Measurements from ENCODE around the gene MAPT. TPM values are rescaled to one million over a fixed set of nuclear protein-coding genes. Genes with fewer than 3 reads are reported as not detected.

The MAPT gene
- total RNA-seq, 1 experiment from 2014 or later = 3.1 TPM

DNA sequence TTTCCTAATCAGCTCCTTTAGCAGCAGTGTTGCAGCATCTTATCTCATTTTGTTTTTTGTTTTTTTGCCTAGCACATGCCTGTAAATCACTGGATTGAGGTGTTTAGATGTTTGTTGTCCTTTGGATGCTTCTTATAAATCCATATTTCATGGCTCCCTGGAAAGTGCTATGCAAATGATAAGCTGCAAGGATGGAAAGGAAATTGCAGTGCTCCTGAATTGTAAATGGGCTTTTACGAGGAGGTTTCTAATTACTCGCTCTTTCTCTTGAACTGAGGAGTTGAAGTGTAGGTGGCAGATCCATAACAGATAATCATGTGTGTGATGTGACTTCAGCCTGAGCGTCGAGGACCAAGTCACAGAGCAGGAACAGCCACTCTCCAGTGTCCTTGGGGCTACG lies 45.0 kb downstream of the MAPT start:
- Histone ChIP-seq H3K4me3 (ENCODE audit: insufficient read depth, low read depth, low read length) (no peak overlapping the region), H3K36me3 (replicated peaks; ENCODE audit: control insufficient read depth, insufficient read depth, low read length) (no peaks in the 10 kb centered on the region), H3K27me3 (ENCODE audit: control insufficient read depth, insufficient read depth, low read length) (no peaks in the 10 kb centered on the region)
- no peak for DNase-seq

DNA sequence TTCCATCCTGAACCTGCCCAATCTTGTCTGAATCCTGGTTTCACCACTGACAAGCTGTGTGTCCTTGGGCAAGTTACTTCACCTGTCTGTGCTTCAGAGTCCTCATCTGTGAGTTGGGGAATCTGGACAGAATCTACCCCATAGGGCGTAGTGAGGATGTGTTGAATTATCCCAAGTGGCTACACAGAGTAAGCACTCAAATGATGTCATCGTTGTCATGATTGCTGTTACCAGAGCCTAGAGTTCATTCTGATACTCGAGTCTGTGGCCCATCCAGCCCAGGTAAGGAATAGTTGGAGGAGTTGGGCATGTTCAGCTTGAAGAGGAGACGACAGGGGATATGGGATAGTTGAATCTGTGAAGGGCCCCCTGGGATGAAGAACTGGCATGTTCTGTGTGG lies 45.9 kb downstream of the MAPT start:
- no peak overlapping the region for H3K4me3 ChIP-seq (ENCODE audit: insufficient read depth, low read depth, low read length)
- no peaks in the 10 kb centered on the region for H3K27me3 ChIP-seq (ENCODE audit: control insufficient read depth, insufficient read depth, low read length)
- H3K36me3 ChIP-seq (replicated peaks; ENCODE audit: control insufficient read depth, insufficient read depth, low read length) = no peaks in the 10 kb centered on the region
- no peak for DNase-seq

DNA sequence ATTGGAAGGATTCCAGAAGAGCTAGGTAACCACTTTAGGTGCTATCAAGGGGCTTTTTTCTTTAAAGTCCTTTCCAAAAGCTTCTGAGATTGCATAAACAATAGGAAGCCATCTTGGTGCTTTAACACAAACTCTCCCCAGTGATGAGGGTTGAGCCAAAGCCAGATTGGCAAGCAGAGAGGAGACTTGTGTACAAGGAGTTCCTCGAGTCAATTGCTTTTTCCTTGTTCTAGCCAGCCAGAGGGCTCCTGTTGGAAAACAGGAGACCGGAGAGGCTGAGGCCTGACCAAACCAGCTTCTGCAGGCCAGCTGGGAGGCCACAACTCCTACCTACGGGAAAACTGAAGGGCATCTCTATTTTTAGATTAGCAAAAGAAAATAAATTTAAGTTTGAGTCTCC lies 46.5 kb downstream of the MAPT start:
- Histone ChIP-seq H3K36me3 (replicated peaks; ENCODE audit: control insufficient read depth, insufficient read depth, low read length) (no peaks in the 10 kb centered on the region), H3K4me3 (ENCODE audit: insufficient read depth, low read depth, low read length) (no peak overlapping the region), H3K27me3 (ENCODE audit: control insufficient read depth, insufficient read depth, low read length) (no peaks in the 10 kb centered on the region)
- no peak for DNase-seq

DNA sequence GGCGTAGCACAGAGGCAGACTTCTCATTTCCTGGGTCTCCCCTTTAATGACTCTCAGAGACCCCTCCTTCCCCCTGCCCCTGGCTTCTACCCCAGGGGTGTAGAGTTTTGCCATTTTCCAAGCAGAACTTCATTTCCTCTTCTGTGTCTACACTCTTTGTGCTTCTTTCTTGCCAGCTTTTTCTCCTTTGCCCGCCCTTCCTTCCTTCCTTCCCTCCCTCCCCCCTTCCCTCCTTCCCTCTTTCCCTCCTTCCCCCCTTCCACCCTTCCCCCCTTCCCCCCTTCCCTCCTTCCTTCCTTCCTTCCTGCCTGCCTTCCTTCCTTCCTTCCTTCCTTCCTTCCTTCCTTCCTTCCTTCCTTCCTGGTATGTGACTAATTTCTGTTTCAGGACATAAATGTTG lies 47.0 kb downstream of the MAPT start:
- no peaks in the 10 kb centered on the region for H3K36me3 ChIP-seq (replicated peaks; ENCODE audit: control insufficient read depth, insufficient read depth, low read length)
- DNase-seq = no peak
- H3K4me3 ChIP-seq (ENCODE audit: insufficient read depth, low read depth, low read length) = no peak overlapping the region
- no peaks in the 10 kb centered on the region for H3K27me3 ChIP-seq (ENCODE audit: control insufficient read depth, insufficient read depth, low read length)

DNA sequence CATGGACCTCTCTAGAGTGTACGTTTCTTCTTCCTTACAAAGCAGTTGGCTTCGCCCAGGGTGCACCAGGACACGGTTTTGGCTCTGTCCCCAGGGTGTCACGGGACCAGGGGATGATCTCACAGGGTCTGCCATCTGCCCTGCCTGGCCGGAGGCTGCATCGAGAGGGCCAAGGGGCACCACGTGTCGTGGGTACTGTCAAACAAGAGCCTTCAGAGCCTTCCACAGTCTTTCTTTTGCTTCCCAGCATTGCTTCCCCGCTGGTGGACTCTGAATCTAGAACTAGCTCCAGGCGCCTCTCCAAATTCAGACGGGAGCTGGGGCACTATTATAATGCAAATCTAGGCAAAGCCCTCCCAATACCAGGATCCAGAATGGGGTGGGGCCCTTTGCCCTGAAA lies 47.9 kb downstream of the MAPT start:
- H3K27me3 ChIP-seq (ENCODE audit: control insufficient read depth, insufficient read depth, low read length) = no peaks in the 10 kb centered on the region
- no peaks in the 10 kb centered on the region for H3K36me3 ChIP-seq (replicated peaks; ENCODE audit: control insufficient read depth, insufficient read depth, low read length)
- H3K4me3 ChIP-seq (ENCODE audit: insufficient read depth, low read depth, low read length) = no peak overlapping the region
- peak; percentile 73 for DNase-seq

DNA sequence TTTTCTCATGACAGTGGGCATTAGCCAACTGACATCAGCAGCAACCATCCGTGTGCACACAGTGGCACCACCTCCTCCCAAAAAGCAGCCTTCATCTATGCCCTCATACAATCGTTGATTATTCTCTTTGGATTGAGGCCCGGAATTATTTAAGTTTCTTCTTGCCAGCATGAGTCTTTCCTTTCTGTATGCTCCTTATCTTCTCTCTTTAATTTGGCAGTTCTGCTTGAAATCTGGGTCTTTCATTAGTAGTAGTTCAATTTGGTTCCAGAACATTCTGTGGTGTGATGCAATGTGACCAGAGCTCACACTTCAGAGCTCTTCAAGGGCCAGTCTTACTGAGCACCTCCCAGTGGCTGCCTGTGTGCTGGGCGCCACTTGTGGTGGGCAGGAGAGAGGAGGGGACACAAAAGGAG lies 52.5 kb downstream of the MAPT start:
- no peak for DNase-seq
- H3K4me3 ChIP-seq (ENCODE audit: insufficient read depth, low read depth, low read length) = no peak overlapping the region
- H3K36me3 ChIP-seq (replicated peaks; ENCODE audit: control insufficient read depth, insufficient read depth, low read length) = no peaks in the 10 kb centered on the region
- H3K27me3 ChIP-seq (ENCODE audit: control insufficient read depth, insufficient read depth, low read length) = peaks cover 8% of the 10 kb centered on the region

DNA sequence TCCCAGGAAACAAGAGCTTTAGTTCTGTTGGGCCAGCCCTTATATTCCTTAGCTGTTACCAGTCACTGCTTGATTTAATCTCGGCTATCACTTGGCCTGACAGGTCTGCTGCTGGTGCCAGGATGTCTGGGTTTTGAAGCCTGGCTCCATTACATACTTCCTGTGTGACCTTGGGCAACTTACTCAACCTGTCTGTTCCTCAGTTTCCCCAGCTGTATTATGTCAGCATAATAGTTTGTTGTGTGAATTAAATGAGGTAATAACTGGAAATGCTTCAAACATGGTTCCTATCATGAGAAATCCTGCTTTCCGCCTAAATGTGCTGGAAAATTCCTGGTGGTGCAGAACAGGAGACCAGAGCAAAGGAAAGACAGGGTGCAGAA lies 54.1 kb downstream of the MAPT start:
- no peak for DNase-seq
- Histone ChIP-seq H3K36me3 (replicated peaks; ENCODE audit: control insufficient read depth, insufficient read depth, low read length) (no peaks in the 10 kb centered on the region), H3K27me3 (ENCODE audit: control insufficient read depth, insufficient read depth, low read length) (peaks cover 8% of the 10 kb centered on the region), H3K4me3 (ENCODE audit: insufficient read depth, low read depth, low read length) (no peak overlapping the region)

DNA sequence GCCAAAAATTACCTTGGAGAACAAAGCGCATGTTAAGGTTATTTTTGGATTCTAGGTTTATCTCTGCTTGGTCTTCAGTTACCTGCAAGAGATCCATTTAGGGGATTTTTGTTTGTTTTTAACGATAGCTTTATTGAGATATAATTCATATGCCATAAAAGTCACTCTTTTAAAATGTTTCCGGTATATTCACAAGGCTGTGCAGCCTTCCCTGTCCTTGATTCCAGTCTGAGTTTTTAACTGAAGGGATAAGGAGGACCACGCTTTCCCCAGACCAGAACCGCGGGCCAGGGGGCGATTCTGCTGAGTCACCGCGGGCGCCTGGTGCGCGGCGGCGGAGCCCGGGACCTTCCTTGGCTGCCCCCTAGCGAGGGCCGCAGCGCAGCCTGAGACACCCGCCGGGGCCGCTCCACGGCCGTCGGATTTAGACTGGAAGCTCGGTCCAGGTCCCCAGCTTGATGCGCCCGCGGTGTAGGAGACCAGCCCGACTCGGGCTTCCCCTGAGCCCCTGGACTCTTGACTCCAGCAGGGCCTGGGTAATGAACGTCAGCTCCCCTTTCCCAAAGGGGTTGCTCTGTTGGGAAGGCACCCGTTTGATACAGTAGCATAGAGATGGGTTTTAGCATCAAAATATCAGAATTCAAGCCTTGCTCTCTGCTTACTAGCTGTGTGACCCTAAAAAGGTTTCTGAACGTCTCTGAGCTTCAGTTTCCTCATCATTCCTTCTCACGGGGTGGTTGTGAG lies 54.7 kb downstream of the MAPT start:
- H3K27me3 ChIP-seq (ENCODE audit: control insufficient read depth, insufficient read depth, low read length) = peaks cover 8% of the 10 kb centered on the region
- no peaks in the 10 kb centered on the region for H3K36me3 ChIP-seq (replicated peaks; ENCODE audit: control insufficient read depth, insufficient read depth, low read length)
- H3K4me3 ChIP-seq (ENCODE audit: insufficient read depth, low read depth, low read length) = no peak overlapping the region
- peak; percentile 94 for DNase-seq

DNA sequence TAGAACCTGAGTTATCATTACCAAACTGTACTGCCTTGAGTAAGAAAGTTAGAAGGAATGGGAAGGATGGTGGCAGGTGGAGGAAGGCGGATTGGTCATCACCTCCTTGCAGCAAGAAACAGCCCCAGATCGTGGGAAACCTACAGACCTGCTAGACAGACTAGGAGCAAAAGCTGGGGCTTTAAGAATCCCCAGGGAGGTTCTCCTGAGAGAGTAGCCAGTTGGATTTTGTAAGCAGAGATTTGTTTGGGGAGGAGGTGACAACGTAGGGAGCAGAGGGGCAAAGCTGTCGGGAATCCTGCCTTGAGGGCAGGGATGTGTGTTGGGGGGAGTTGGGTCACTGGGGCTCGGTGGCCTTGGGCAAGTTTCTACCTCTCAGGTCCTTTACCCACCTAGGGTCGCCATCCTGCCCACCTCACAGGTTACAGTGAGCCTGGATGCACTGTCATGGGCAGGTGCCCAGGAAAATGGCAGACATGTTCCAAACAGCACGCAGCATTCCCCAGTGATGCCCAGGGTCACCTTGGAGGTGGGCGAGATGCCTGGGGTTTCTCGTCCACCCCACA lies 55.5 kb downstream of the MAPT start:
- Histone ChIP-seq H3K36me3 (replicated peaks; ENCODE audit: control insufficient read depth, insufficient read depth, low read length) (no peaks in the 10 kb centered on the region), H3K27me3 (ENCODE audit: control insufficient read depth, insufficient read depth, low read length) (peaks cover 8% of the 10 kb centered on the region)
- no peak for DNase-seq

DNA sequence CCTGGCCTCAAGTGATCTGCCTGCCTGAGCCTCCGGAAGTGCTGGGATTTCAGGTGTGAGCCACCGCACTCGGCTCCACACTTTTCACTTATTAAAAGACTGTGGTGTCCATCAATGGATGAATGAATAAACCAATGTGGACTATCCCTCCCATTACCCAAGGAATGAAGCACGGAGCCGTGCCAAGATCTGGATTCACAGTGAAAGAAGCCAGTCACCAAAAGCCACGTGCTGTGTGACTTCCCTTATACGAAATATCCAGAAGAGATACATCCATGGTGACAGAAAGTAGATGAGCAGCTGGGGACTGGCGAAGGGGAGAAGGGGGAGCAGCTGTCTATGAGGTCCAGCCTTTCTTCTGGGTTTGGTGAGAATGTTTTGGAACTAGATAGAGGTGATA lies 56.5 kb downstream of the MAPT start:
- no peak for DNase-seq

More for the DNA sequence above, 55.5 kb downstream of the MAPT start:
- H3K4me3 ChIP-seq (ENCODE audit: insufficient read depth, low read depth, low read length) = no peak overlapping the region

DNA sequence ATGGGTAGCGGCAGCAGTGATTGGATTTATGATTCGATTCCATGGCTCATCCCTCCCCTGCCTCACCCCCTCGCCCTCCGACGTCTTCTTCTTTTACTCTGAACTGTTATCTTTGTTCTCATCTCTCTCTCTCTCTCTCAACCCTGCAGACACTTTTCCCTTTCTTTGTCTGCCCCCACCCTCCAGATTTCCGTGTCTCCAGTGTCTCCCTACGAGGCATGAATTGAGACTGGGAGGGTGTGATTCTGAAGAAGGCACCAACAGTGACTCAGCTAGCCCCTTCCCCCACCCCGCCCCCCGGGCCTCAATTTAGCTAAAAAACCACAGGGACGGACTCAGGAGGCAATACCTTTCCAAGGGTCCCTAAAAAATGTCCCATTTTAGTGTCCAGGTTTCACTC lies 57.0 kb downstream of the MAPT start:
- peaks cover 8% of the 10 kb centered on the region for H3K27me3 ChIP-seq (ENCODE audit: control insufficient read depth, insufficient read depth, low read length)
- DNase-seq = no peak
- H3K36me3 ChIP-seq (replicated peaks; ENCODE audit: control insufficient read depth, insufficient read depth, low read length) = no peaks in the 10 kb centered on the region
- H3K4me3 ChIP-seq (ENCODE audit: insufficient read depth, low read depth, low read length) = no peak overlapping the region

More for the DNA sequence above, 56.5 kb downstream of the MAPT start:
- Histone ChIP-seq H3K36me3 (replicated peaks; ENCODE audit: control insufficient read depth, insufficient read depth, low read length) (no peaks in the 10 kb centered on the region), H3K27me3 (ENCODE audit: control insufficient read depth, insufficient read depth, low read length) (peaks cover 8% of the 10 kb centered on the region), H3K4me3 (ENCODE audit: insufficient read depth, low read depth, low read length) (no peak overlapping the region)

DNA sequence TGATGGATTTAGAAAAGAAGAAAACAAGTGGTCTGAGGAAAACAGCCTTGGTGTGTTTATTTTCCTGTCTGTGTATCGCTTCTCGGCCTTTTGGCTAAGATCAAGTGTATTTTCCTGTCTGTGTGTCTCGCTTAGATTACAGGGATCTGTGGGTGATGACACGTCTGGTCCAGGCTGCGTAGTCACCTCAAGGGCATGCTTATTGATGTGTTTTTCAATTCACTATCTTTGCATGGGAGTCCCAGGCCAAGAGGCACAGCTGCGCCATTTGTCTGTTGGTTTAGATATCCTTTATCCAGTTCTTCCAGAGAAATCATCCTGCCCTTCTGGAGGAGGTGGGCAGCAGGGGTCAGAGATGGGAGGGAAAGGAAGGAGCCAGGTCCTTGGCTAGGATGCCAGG lies 57.6 kb downstream of the MAPT start:
- no peaks in the 10 kb centered on the region for H3K36me3 ChIP-seq (replicated peaks; ENCODE audit: control insufficient read depth, insufficient read depth, low read length)
- H3K27me3 ChIP-seq (ENCODE audit: control insufficient read depth, insufficient read depth, low read length) = peaks cover 8% of the 10 kb centered on the region
- no peak for DNase-seq
- no peak overlapping the region for H3K4me3 ChIP-seq (ENCODE audit: insufficient read depth, low read depth, low read length)

DNA sequence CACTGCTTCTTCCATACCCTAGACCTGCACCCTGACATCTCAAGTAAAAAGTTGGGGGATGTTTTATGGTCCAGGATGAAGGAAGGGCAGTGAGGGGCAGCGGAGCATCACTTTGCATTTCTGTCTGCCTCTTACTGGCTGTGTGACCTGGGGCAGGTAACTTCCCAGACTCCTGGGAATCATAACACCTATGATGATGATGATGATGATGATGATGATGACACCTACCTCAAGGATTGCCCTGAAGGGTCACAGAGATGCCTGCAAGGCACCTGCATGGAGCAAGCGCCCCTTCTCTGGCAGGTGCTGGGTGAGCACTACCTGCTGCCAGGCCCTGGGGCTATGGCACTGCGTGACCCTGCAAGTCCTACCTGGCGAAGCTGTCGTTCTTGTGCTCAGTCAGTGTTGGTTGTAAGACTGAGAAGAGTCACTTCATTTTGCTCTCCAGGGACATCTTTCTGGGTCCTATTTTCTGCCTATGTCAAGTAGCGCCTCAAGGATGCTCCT lies 58.5 kb downstream of the MAPT start:
- no peaks in the 10 kb centered on the region for H3K36me3 ChIP-seq (replicated peaks; ENCODE audit: control insufficient read depth, insufficient read depth, low read length)
- H3K27me3 ChIP-seq (ENCODE audit: control insufficient read depth, insufficient read depth, low read length) = peaks cover 8% of the 10 kb centered on the region
- H3K4me3 ChIP-seq (ENCODE audit: insufficient read depth, low read depth, low read length) = no peak overlapping the region
- no peak for DNase-seq

DNA sequence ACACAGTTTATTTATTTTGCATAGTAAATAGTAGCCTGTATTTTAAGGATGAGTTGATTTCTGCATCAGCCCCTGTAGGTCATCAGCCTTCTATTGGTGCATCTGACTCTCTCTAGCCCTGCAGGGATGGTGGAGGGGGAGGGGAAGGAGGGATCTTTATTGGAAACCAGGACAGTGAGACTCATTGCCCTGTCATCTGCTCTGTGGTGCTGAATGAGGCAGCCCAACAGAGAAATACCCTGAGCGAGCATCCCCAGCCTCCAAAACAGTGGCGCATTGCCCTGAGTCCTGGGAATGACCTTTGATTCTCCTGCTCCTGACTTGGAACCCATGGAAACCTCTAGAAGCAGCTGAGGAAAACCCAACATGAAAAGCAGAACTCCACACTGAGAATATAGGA lies 59.2 kb downstream of the MAPT start:
- Histone ChIP-seq H3K4me3 (ENCODE audit: insufficient read depth, low read depth, low read length) (no peak overlapping the region), H3K36me3 (replicated peaks; ENCODE audit: control insufficient read depth, insufficient read depth, low read length) (no peaks in the 10 kb centered on the region), H3K27me3 (ENCODE audit: control insufficient read depth, insufficient read depth, low read length) (peaks cover 8% of the 10 kb centered on the region)
- no peak for DNase-seq

DNA sequence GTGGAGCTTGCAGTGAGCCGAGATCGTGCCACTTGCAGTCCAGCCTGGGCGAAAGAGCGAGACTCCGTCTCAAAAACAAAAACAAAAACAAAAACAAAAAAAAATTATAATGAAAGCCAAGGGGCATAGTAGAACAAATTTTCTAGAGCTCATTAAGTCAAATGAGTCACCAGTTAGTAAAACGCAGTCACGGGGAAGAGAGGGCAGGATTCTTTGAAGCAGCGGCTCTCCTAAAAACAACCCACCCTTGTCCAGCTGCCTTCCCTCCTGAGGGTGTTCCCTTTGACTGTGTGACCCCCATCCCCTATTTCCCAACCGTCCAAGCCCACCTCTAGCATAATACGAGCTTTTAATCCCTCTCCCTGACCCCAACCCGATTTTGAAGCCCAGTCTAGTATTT lies 60.6 kb downstream of the MAPT start:
- H3K27me3 ChIP-seq (ENCODE audit: control insufficient read depth, insufficient read depth, low read length) = peaks cover 3% of the 10 kb centered on the region
- DNase-seq = no peak
- H3K36me3 ChIP-seq (replicated peaks; ENCODE audit: control insufficient read depth, insufficient read depth, low read length) = no peaks in the 10 kb centered on the region
- no peak overlapping the region for H3K4me3 ChIP-seq (ENCODE audit: insufficient read depth, low read depth, low read length)

All from H7 (cell line).